Measurements from ENCODE around the gene CLDN15.

DNA sequence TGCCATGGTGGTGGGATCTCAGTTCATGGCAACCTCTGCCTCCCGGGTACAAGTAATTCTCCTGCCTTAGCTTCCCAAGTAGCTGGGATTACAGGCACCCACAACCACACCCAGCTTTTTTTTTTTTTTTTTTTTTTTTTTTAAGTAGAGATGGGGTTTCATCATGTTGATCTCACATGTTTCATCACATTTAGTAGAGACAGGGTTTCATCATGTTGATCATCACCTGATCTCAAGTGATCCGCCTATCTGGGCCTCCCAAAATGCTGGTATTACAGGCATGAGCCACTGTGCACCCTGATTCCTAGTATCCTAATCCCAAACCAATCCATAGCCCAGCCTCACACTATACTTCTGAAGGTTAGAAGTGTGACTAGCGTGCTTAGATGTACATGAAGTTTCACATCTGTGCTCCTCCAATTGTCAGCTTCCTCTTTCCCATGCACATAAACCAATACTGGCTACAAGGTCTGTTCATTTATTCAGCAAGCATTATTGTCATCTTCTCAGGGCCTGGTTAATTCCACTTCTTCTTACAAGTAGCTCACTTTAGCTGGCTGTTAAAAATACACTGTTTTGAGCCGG lies 50.7 kb downstream of the CLDN15 start:
- TF ChIP-seq, protein P1, sequence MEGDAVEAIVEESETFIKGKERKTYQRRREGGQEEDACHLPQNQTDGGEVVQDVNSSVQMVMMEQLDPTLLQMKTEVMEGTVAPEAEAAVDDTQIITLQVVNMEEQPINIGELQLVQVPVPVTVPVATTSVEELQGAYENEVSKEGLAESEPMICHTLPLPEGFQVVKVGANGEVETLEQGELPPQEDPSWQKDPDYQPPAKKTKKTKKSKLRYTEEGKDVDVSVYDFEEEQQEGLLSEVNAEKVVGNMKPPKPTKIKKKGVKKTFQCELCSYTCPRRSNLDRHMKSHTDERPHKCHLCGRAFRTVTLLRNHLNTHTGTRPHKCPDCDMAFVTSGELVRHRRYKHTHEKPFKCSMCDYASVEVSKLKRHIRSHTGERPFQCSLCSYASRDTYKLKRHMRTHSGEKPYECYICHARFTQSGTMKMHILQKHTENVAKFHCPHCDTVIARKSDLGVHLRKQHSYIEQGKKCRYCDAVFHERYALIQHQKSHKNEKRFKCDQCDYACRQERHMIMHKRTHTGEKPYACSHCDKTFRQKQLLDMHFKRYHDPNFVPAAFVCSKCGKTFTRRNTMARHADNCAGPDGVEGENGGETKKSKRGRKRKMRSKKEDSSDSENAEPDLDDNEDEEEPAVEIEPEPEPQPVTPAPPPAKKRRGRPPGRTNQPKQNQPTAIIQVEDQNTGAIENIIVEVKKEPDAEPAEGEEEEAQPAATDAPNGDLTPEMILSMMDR (IDR thresholded peaks at IDR 0.05), result no peak
- TF ChIP-seq POLR2A (IDR thresholded peaks at IDR 0.05), result no peak
